K562 (cell line): ENCODE measurements around the gene GALM. TPM values are rescaled to one million over a fixed set of nuclear protein-coding genes. Genes with fewer than 3 reads are reported as not detected.
"Not testable (repeated sequence)": the region's sequence is repeated elsewhere in the genome, so short reads cannot be mapped to it uniquely, and the experiment has no call there.

Experiments used
- ATAC-seq: fragments of 200-7000 bp; cut with Tn5 transposase; 3 replicates; pipeline ENCODE4 v1.9.1; 2020; ENCODE audit warnings: moderate library complexity
- BruUV-seq: library from RNA; stranded (reverse); fragments of 400-500 nt; replicated peaks from 2 replicates; lab custom pipeline; 2021; lab: Mats Ljungman, UMichigan
- CTCF ChIA-PET: fragments of 300-600 bp; formaldehyde crosslinking; extraction: SDS; loops from one replicate; lab custom pipeline; 2021; ENCODE audit warnings: low intra/inter-chr PET ratio; lab: Yijun Ruan, JAX
- POLR2A ChIA-PET: fragments of 300-600, 350-650 bp; sonication (Branson Sonifier 250); formaldehyde crosslinking; extraction: SDS; loops from one replicate; lab custom pipeline; 2021; ENCODE audit warnings: antibody characterized with exemption, inconsistent platforms; lab: Yijun Ruan, JAX
- DNase-seq, 4 experiments: peaks; one replicate each; pipeline versions ENCODE4 v3.0.0 to v3.0.0-alpha.2; 2011 to 2018; ENCODE audit warnings: low spot score in 3 of 4, mixed read lengths in 3 of 4; ENCODE audit errors: extremely low read depth in 1 of 4
- FAIRE-seq: peaks from 2 replicates; lab custom pipeline; 2011; peaks lifted over from hg19 to GRCh38; lab: Jason Lieb, UNC
- H2AFZ ChIP-seq: 2 replicates; pipeline ENCODE4 v1.6.0; 2011; ENCODE audit warnings: low read depth, low read length, control low read depth, inconsistent platforms
- H3K27ac ChIP-seq: fragments of 200-600 bp; 3 replicates; pipeline ENCODE4 v1.8.0; 2011; ENCODE audit warnings: low read depth, mild to moderate bottlenecking, control low read depth, inconsistent platforms, low read length, moderate library complexity, mixed read lengths; ENCODE audit errors: extremely low read depth
- H3K27me3 ChIP-seq, 2 experiments: fragments of 300-600 bp in 1 of 2; 2 replicates in 1 of 2; 3 replicates in 1 of 2; pipeline versions ENCODE4 v1.6.0 to v1.8.0; 2011; ENCODE audit warnings: inconsistent platforms in 2 of 2, low read length in 2 of 2, mild to moderate bottlenecking in 1 of 2, mixed read lengths in 1 of 2, moderate library complexity in 1 of 2; ENCODE audit not compliant: control insufficient read depth in 2 of 2, insufficient read depth in 2 of 2
- H3K36me3 ChIP-seq: fragments of 300-600 bp; 3 replicates; pipeline ENCODE4 v1.8.0; 2011; ENCODE audit warnings: mild to moderate bottlenecking, low read length, inconsistent platforms; ENCODE audit not compliant: control insufficient read depth, insufficient read depth
- H3K4me1 ChIP-seq, 2 experiments: fragments of 200-600 bp in 1 of 2; replicated peaks in 1 of 2; 2 replicates in 1 of 2; 3 replicates in 1 of 2; pipeline versions ENCODE4 v1.5.1 to v1.8.0; 2011; ENCODE audit warnings: inconsistent platforms in 2 of 2, low read length in 2 of 2, mild to moderate bottlenecking in 1 of 2, mixed read lengths in 1 of 2, moderate library complexity in 1 of 2; ENCODE audit not compliant: control insufficient read depth in 2 of 2, insufficient read depth in 2 of 2
- H3K4me2 ChIP-seq: 2 replicates; pipeline ENCODE4 v1.6.1; 2011; ENCODE audit warnings: low read length, control low read depth, inconsistent platforms, mixed read lengths; ENCODE audit not compliant: insufficient read depth
- H3K4me3 ChIP-seq: fragments of 200-600 bp; sonication (generic), shearing (Covaris generic); 2 replicates; pipeline ENCODE4 v1.5.1; 2016; ENCODE audit warnings: control low read depth, inconsistent platforms
- H3K79me2 ChIP-seq: fragments of 200-600 bp; 3 replicates; pipeline ENCODE4 v1.8.0; 2011; ENCODE audit warnings: low read length, inconsistent platforms; ENCODE audit not compliant: control insufficient read depth, insufficient read depth
- H3K9ac ChIP-seq, 2 experiments: 2 replicates each; pipeline versions ENCODE4 v1.6.0 to v1.6.1; 2011; ENCODE audit warnings: low read depth in 2 of 2, low read length in 2 of 2, control low read depth in 1 of 2, inconsistent platforms in 1 of 2, mild to moderate bottlenecking in 1 of 2, mixed read lengths in 1 of 2; ENCODE audit not compliant: insufficient read depth in 1 of 2
- H3K9me1 ChIP-seq: one replicate; pipeline ENCODE4 v1.6.0; 2011; ENCODE audit warnings: inconsistent platforms, mild to moderate bottlenecking, low read length, moderate library complexity; ENCODE audit not compliant: control insufficient read depth, insufficient read depth
- H3K9me3 ChIP-seq: replicated peaks from 2 replicates; pipeline ENCODE4 v1.5.1; 2011; ENCODE audit warnings: low read depth, low read length, inconsistent platforms; ENCODE audit not compliant: control insufficient read depth, insufficient read depth
- H4K20me1 ChIP-seq: replicated peaks from 2 replicates; pipeline ENCODE4 v1.6.1; 2011; ENCODE audit warnings: low read length, inconsistent platforms, mixed read lengths; ENCODE audit not compliant: control insufficient read depth, insufficient read depth
- CREM ChIP-seq: IDR thresholded peaks from 2 replicates; pipeline ENCODE4 v1.6.1; 2014; ENCODE audit warnings: antibody characterized with exemption, low read depth
- KLF10 ChIP-seq: fragments of 250-450 bp; sonication (Bioruptor Pico); IDR thresholded peaks from 2 replicates; pipeline ENCODE4 v1.6.1; 2021; ENCODE audit warnings: matching md5 sums
- PYGO2 ChIP-seq: fragments of 450-650 bp; IDR thresholded peaks from 2 replicates; pipeline ENCODE4 v1.6.1; 2016; ENCODE audit warnings: mild to moderate bottlenecking, missing genetic modification characterization, moderate library complexity, missing compliant biosample characterization
- SIN3B ChIP-seq: fragments of 450-650 bp; IDR thresholded peaks from 2 replicates; pipeline ENCODE4 v1.6.1; 2017; ENCODE audit warnings: low read depth, mild to moderate bottlenecking, moderate library complexity
- WGBS: fragments of 100-300 bp; shearing (Covaris generic); methylation state at CpG from one replicate; pipeline ENCODE4 v1.1.6; 2016; ENCODE audit warnings: low coverage, mixed read lengths; ENCODE audit not compliant: insufficient coverage; ENCODE audit errors: missing lambda C conversion rate; 5-methylcytosine and 5-hydroxymethylcytosine counted together
- in situ Hi-C: fragments of 300-500 bp; cut with MboI; formaldehyde crosslinking; loops from 4 replicates; pipeline ENCODE4 v1.15.0; 2018; ENCODE audit warnings: inconsistent platforms, mixed read lengths
- intact Hi-C: fragments of 100-400 bp; cut with micrococcal nuclease; formaldehyde crosslinking; loops from 2 replicates; pipeline ENCODE4 v1.14.2; 2022
- polyA plus RNA-seq, 8 experiments: library from polyadenylated mRNA; depleted of rRNA in 4 of 8; stranded (reverse) in 5 of 8; unstranded in 3 of 8; fragments of >200 nt; fragmentation: Nextera tagmentation in 2 of 8; fragmentation: Illumina TruSeq in 1 of 8; extraction: Ambion mirVana in 2 of 8; extraction: Trizol in 1 of 8; gene quantifications; 2 replicates each; pipeline versions ENCODE4 v1.2.1 to v1.2.3, GENCODE V29; 2011 to 2014; ENCODE audit warnings: inconsistent platforms in 1 of 8, missing spikeins in 1 of 8
- total RNA-seq, 7 experiments: library from RNA; depleted of rRNA in 6 of 7; stranded (reverse); fragments of >200 nt in 6 of 7; fragmentation: Illumina TruSeq in 2 of 7; extraction: Trizol in 2 of 7; gene quantifications; 2 replicates each; pipeline versions ENCODE4 v1.2.1 to v1.2.3, GENCODE V29; 2011 to 2021; ENCODE audit warnings: low replicate concordance in 1 of 7
- TF ChIP-seq, protein P1 (sequence below): sonication (generic); formaldehyde crosslinking; IDR thresholded peaks from 2 replicates; pipeline ENCODE4 v1.8.1; 2023; ENCODE audit warnings: mild to moderate bottlenecking, missing genetic modification reagents

GALM gene
- total and polyA plus RNA-seq, 9 of the 15 experiments (the other 6 are each of a cell fraction or from before 2014, with no cell fraction given): 22.1 to 51.7 (median 27.9) TPM

DNA sequence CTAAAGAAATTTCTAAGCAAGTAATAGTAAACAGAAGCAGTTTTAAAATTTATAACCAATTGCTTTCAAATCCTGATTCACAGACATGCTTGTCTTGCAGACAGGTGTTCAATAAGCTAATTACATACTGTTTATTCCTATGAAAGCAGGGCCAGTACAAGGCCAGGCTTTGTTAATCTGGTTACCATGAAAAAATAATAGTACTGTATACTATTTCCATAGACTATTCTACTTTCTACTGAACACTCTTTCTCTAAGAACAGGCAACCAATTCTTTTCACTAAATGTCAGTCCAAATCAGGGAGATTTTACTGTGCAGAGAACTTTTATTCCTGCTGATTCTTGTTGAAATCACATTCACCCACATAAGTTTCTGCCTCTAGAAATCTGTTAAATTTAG, 88.1 kb downstream of the GALM start:
- ATAC-seq: no peak
- Histone ChIP-seq H3K4me3 (no peak overlapping the region), H3K27ac (no peak overlapping the region), H4K20me1 (peaks cover 13% of the 10 kb centered on the region), H3K9me3 (no peaks in the 10 kb centered on the region), H3K36me3 (peaks cover 13% of the 10 kb centered on the region), H2AFZ (peak overlapping the region; percentile 56), H3K79me2 (peaks cover 21% of the 10 kb centered on the region), H3K4me1 (peaks cover 0 to 11% of the 10 kb centered on the region in 2 experiments; a peak in 3 of 5 replicates), H3K9me1 (no peaks in the 10 kb centered on the region), H3K4me2 (no peak overlapping the region), H3K9ac (no peak overlapping the region; a peak in 1 of 4 replicates), H3K27me3 (no peaks in the 10 kb centered on the region)
- ChIA-PET CTCF (no interaction called here), POLR2A (interaction anchor here (0.6 kb wide), 1 partner anchor 238 kb away, joined by 3 read pairs; no protein-coding TSS in a partner anchor)
- no TSS peak for BruUV-seq
- no peak for FAIRE-seq
- in situ Hi-C loops: no loop called here
- TF ChIP-seq SIN3B (no peak), CREM (no peak), PYGO2 (tag) (no peak)
- no peak for DNase-seq
- intact Hi-C loops: loop anchor here (5.0 kb wide), 1 partner anchor 368 kb away; the partner anchor contains the start of gene SOS1

DNA sequence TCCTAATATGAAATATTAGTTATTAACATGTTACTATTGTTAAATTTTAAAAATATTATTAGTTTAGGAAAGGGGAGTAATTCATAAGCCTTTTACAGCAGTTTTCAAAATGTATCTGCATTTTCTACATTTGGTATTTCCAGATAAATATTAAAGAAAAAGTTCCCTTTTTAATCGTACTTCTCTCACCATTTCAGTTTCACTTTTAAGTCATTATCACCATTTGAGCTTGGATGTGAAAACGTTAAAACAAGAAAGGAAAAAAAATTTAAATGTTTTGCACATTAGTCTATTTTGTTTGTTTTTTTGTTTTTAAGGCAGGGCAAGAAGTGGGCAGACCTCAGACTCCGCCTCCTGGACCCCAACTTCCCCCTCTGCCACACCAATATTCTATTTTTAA, 88.6 kb downstream of the GALM start:
- no peak overlapping the region for H3K4me3 ChIP-seq
- peaks cover 0 to 7% of the 10 kb centered on the region in 2 experiments; a peak in 3 of 5 replicates for H3K4me1 ChIP-seq
- H3K4me2 ChIP-seq: no peak overlapping the region
- H2AFZ ChIP-seq: peak overlapping the region; percentile 56
- ATAC-seq (no peak), DNase-seq (no peak), FAIRE-seq (no peak)
- peaks cover 9% of the 10 kb centered on the region for H4K20me1 ChIP-seq
- POLR2A ChIA-PET: interaction anchor here (0.6 kb wide), 1 partner anchor 239 kb away, joined by 3 read pairs; no protein-coding TSS in a partner anchor
- H3K27me3 ChIP-seq: no peaks in the 10 kb centered on the region
- BruUV-seq: no TSS peak
- peaks cover 17% of the 10 kb centered on the region for H3K79me2 ChIP-seq
- no peak overlapping the region; a peak in 1 of 4 replicates for H3K9ac ChIP-seq
- no peaks in the 10 kb centered on the region for H3K9me1 ChIP-seq
- peaks cover 8% of the 10 kb centered on the region; the same call in 2 of the 3 replicates for H3K36me3 ChIP-seq
- CTCF ChIA-PET: no interaction called here
- intact Hi-C loops (loop anchor here (5.0 kb wide), 1 partner anchor 368 kb away; the partner anchor contains the start of gene SOS1), in situ Hi-C loops (no loop called here)
- no peak overlapping the region for H3K27ac ChIP-seq
- WGBS: 48% methylated on average over 3 of the region's 3 CpGs
- no peak for TF ChIP-seq KLF10
- TF ChIP-seq, protein P1, sequence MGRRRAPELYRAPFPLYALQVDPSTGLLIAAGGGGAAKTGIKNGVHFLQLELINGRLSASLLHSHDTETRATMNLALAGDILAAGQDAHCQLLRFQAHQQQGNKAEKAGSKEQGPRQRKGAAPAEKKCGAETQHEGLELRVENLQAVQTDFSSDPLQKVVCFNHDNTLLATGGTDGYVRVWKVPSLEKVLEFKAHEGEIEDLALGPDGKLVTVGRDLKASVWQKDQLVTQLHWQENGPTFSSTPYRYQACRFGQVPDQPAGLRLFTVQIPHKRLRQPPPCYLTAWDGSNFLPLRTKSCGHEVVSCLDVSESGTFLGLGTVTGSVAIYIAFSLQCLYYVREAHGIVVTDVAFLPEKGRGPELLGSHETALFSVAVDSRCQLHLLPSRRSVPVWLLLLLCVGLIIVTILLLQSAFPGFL (CRISPR knock-in tag): no peak
- no peaks in the 10 kb centered on the region for H3K9me3 ChIP-seq

DNA sequence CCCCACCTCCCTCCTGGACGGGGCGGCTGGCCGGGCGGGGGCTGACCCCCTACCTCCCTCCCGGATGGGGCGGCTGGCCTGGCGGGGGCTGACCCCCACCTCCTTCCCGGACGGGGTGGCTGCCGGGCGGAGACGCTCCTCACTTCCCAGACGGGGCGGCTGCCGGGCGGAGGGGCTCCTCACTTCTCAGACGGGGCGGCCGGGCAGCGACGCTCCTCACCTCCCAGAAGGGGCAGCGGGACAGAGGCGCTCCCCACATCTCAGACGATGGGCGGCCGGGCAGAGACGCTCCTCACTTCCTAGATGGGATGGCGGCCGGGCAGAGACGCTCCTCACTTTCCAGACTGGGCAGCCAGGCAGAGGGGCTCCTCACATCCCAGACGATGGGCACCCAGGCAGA, 90.0 kb downstream of the GALM start:
- H3K4me3 ChIP-seq, H3K9me1 ChIP-seq, BruUV-seq, DNase-seq, intact Hi-C loops, H3K79me2 ChIP-seq, H3K36me3 ChIP-seq, CTCF ChIA-PET, H3K9me3 ChIP-seq, ATAC-seq, H3K27ac ChIP-seq, H3K4me2 ChIP-seq, H4K20me1 ChIP-seq, in situ Hi-C loops, H3K4me1 ChIP-seq, POLR2A ChIA-PET, FAIRE-seq, H3K27me3 ChIP-seq, H2AFZ ChIP-seq, H3K9ac ChIP-seq: not testable (repeated sequence)
- WGBS: 66% methylated on average over 2 of the region's 31 CpGs
